HG03135 (cell line): ENCODE results near the gene MED20.
A peak's percentile ranks its signal among the peaks of the same experiment; 100 is the strongest.
"Not testable (repeated sequence)": the region's sequence is repeated elsewhere in the genome, so short reads cannot be mapped to it uniquely, and the experiment has no call there.

Source experiments
- ATAC-seq: cut with Tn5 transposase; IDR thresholded peaks from one replicate; pipeline ENCODE4 v1.9.1; 2021; ENCODE audit warnings: mild to moderate bottlenecking, moderate library complexity; ENCODE audit not compliant: unreplicated experiment

Gene MED20

GRCh38 chr6:41920921-41921711, at the start of gene MED20, which contains the start of gene BYSL:
Gene MED20 (minus strand): TSS chr6:41921139. CDS start chr6:41921018, 121 bp downstream.
Gene BYSL (plus strand): TSS chr6:41921499. CDS start chr6:41921563, 64 bp downstream.
- ATAC-seq: peak; percentile 85

- ATAC-seq: no peak
These were observed 49.5 kb upstream of the MED20 start for GRCh38 chr6:41970436-41970846.

- ATAC-seq: no peak
These were observed 46.7 kb upstream of the MED20 start for GRCh38 chr6:41967312-41968287.

- no peak for ATAC-seq
These were observed 46.0 kb upstream of the MED20 start for GRCh38 chr6:41966961-41967311.

- ATAC-seq: no peak
These were observed 45.4 kb upstream of the MED20 start for GRCh38 chr6:41966214-41966920.

- no peak for ATAC-seq
These were observed 44.7 kb upstream of the MED20 start for GRCh38 chr6:41965429-41966213.

GRCh38 chr6:41964201-41964887, 43.4 kb upstream of the MED20 start:
- ATAC-seq: no peak

GRCh38 chr6:41963371-41963770, 42.4 kb upstream of the MED20 start:
- no peak for ATAC-seq

- no peak for ATAC-seq
These were observed 39.1 kb upstream of the MED20 start for GRCh38 chr6:41960028-41960427.

- ATAC-seq: no peak
These were observed 37.3 kb upstream of the MED20 start for GRCh38 chr6:41958022-41958856.

GRCh38 chr6:41957117-41957516, 36.2 kb upstream of the MED20 start:
- ATAC-seq: no peak

- no peak for ATAC-seq
These were observed 34.5 kb upstream of the MED20 start for GRCh38 chr6:41955412-41955811.

GRCh38 chr6:41954668-41955067, 33.7 kb upstream of the MED20 start:
- no peak for ATAC-seq

GRCh38 chr6:41947581-41948220, 26.8 kb upstream of the MED20 start:
- ATAC-seq: no peak

GRCh38 chr6:41943456-41943855, 22.5 kb upstream of the MED20 start:
- ATAC-seq: no peak

GRCh38 chr6:41942882-41943281, 21.9 kb upstream of the MED20 start:
- ATAC-seq: not testable (repeated sequence)

GRCh38 chr6:41942067-41942851, 21.3 kb upstream of the MED20 start:
- ATAC-seq: no peak
